ENCODE results near the gene NDUFS4.

GRCh38 chr5:53543401-53543800, 17.0 kb upstream of the NDUFS4 start:
- TF ChIP-seq, protein P1, sequence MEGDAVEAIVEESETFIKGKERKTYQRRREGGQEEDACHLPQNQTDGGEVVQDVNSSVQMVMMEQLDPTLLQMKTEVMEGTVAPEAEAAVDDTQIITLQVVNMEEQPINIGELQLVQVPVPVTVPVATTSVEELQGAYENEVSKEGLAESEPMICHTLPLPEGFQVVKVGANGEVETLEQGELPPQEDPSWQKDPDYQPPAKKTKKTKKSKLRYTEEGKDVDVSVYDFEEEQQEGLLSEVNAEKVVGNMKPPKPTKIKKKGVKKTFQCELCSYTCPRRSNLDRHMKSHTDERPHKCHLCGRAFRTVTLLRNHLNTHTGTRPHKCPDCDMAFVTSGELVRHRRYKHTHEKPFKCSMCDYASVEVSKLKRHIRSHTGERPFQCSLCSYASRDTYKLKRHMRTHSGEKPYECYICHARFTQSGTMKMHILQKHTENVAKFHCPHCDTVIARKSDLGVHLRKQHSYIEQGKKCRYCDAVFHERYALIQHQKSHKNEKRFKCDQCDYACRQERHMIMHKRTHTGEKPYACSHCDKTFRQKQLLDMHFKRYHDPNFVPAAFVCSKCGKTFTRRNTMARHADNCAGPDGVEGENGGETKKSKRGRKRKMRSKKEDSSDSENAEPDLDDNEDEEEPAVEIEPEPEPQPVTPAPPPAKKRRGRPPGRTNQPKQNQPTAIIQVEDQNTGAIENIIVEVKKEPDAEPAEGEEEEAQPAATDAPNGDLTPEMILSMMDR (IDR thresholded peaks at IDR 0.05), result no peak
- TF ChIP-seq ZFX (IDR thresholded peaks at IDR 0.05; ENCODE audit: borderline replicate concordance), result no peak

Data from 22Rv1 (cell line).